Thoracic aorta (tissue), 2 donors: ENCODE data around the gene IL15. TPM values are rescaled to one million over a fixed set of nuclear protein-coding genes. Genes with fewer than 3 reads are reported as not detected.
"Not testable (repeated sequence)": the region's sequence is repeated elsewhere in the genome, so short reads cannot be mapped to it uniquely, and the experiment has no call there.

Source experiments
- ATAC-seq: fragments of 150-250 bp; one replicate; pipeline ENCODE4 v1.8.0; 2017; ENCODE audit warnings: low read depth; ENCODE audit not compliant: insufficient number of reproducible peaks, low FRiP score
- DNase-seq: peaks from one replicate; pipeline ENCODE4 v3.0.0-alpha.2; 2020; ENCODE audit warnings: low spot score
- H3K27ac ChIP-seq, 2 donors: fragments of 200-600 bp; sonication (generic); 1 replicate in 1 of 2; 2 replicates in 1 of 2; pipeline ENCODE4 v1.5.1; 2016; ENCODE audit warnings: mild to moderate bottlenecking in 2 of 2, moderate library complexity in 2 of 2
- H3K27me3 ChIP-seq: fragments of 200-600 bp; sonication (generic); replicated peaks from 2 replicates; pipeline ENCODE4 v1.6.0; 2016; ENCODE audit warnings: mild to moderate bottlenecking; ENCODE audit not compliant: insufficient read depth
- H3K36me3 ChIP-seq: fragments of 200-600 bp; sonication (generic); one replicate; pipeline ENCODE4 v1.5.1; 2016
- H3K4me1 ChIP-seq, 2 donors: fragments of 200-600 bp; sonication (generic); 1 replicate in 1 of 2; 2 replicates in 1 of 2; pipeline versions ENCODE4 v1.5.1 to v1.6.0; 2016; ENCODE audit warnings: low read depth in 2 of 2, mild to moderate bottlenecking in 1 of 2; ENCODE audit not compliant: control insufficient read depth in 1 of 2
- H3K4me3 ChIP-seq: fragments of 200-600 bp; sonication (generic); 2 replicates; pipeline ENCODE4 v1.5.1; 2016; ENCODE audit warnings: mild to moderate bottlenecking
- H3K9me3 ChIP-seq: fragments of 200-600 bp; sonication (generic); 2 replicates; pipeline ENCODE4 v1.5.1; 2016
- total RNA-seq, 2 donors: library from RNA; depleted of rRNA; stranded (reverse); fragments of >200 nt; gene quantifications; one replicate each; pipeline versions ENCODE4 v1.1.0 to v1.2.3, GENCODE V29; 2016
- TF ChIP-seq, protein P1 (sequence below): fragments of 200-600 bp; sonication (generic); IDR thresholded peaks from one replicate; pipeline ENCODE4 v1.5.1; 2019; ENCODE audit warnings: antibody characterized with exemption

The IL15 gene
- total RNA-seq, 2 donors from 2014 or later: 9.3 to 12.6 TPM

- no peak overlapping the region for H3K4me3 ChIP-seq
- H3K27ac ChIP-seq: no peak overlapping the region
- TF ChIP-seq, protein P1, sequence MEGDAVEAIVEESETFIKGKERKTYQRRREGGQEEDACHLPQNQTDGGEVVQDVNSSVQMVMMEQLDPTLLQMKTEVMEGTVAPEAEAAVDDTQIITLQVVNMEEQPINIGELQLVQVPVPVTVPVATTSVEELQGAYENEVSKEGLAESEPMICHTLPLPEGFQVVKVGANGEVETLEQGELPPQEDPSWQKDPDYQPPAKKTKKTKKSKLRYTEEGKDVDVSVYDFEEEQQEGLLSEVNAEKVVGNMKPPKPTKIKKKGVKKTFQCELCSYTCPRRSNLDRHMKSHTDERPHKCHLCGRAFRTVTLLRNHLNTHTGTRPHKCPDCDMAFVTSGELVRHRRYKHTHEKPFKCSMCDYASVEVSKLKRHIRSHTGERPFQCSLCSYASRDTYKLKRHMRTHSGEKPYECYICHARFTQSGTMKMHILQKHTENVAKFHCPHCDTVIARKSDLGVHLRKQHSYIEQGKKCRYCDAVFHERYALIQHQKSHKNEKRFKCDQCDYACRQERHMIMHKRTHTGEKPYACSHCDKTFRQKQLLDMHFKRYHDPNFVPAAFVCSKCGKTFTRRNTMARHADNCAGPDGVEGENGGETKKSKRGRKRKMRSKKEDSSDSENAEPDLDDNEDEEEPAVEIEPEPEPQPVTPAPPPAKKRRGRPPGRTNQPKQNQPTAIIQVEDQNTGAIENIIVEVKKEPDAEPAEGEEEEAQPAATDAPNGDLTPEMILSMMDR: no peak
- no peaks in the 10 kb centered on the region for H3K4me1 ChIP-seq
- no peaks in the 10 kb centered on the region for H3K9me3 ChIP-seq
- no peaks in the 10 kb centered on the region for H3K27me3 ChIP-seq
- H3K36me3 ChIP-seq: no peaks in the 10 kb centered on the region
- DNase-seq: no peak
- ATAC-seq: no peak
These were observed 27.1 kb upstream of the IL15 start for GRCh38 chr4:141609243-141609642.

DNA sequence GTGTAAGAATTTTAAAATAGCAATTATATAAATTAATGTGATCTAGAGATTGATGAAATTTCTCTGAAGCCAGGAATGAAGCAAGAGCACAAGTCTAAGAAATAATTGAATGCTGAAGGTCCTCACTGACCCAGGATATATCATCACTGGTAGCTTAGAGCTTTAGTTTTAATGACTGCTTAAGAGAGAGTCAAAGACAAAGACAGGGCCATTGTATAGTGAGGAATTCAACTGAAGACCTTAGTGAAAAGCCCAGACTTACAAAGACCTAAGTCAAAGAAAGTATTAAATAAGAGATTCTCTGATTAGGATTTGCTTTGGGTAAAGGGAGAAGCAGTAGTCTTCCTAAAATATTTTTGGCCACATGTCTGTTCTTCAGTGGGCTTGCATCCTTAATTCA is 26.0 kb upstream of the IL15 start:
- TF ChIP-seq, protein P1: no peak
- H3K4me1 ChIP-seq: no peaks in the 10 kb centered on the region
- no peaks in the 10 kb centered on the region for H3K27me3 ChIP-seq
- H3K27ac ChIP-seq: no peak overlapping the region
- H3K9me3 ChIP-seq: no peaks in the 10 kb centered on the region
- ATAC-seq (no peak), DNase-seq (no peak)
- no peaks in the 10 kb centered on the region for H3K36me3 ChIP-seq
- H3K4me3 ChIP-seq: no peak overlapping the region

DNA sequence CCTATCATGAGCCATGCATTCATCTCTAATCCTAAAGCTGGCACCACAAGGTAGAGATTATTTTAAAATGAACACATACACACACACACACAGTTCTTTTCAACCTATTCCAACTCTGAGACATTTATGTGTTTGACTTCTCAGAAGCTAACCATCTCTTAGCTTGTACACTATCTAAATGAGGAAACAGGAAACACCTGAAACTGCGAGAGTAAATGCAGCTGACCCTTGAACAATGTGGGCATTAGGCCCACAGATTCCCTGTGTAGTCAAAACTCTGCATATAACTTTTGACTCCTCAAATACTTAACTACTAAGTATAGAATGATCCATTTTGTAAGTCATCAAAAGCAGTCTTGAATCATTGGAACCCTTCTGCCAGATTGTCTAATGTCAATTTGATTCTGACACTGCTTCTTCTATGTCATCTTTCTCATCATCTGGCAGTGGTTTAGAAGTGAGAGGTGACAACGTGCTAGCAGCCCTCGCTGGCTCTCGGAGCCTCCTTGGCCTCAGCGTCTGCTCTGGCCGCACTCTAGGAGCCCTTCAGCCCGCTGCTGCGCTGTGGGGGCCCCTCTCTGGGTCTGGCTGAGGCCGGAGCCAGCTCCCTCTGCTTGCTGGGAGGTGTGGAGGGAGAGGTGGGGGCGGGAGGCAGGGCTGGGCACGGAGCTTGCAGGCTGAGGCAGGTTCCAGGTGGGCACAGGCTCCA is 21.4 kb upstream of the IL15 start:
- TF ChIP-seq, protein P1: no peak
- Histone ChIP-seq H3K4me1 (no peaks in the 10 kb centered on the region), H3K27ac (no peak overlapping the region), H3K4me3 (no peak overlapping the region), H3K27me3 (no peaks in the 10 kb centered on the region), H3K9me3 (no peaks in the 10 kb centered on the region), H3K36me3 (no peaks in the 10 kb centered on the region)
- DNase-seq: no peak
- no peak for ATAC-seq

GRCh38 chr4:141615587-141615918 is 20.8 kb upstream of the IL15 start:
- DNase-seq: not testable (repeated sequence)

DNA sequence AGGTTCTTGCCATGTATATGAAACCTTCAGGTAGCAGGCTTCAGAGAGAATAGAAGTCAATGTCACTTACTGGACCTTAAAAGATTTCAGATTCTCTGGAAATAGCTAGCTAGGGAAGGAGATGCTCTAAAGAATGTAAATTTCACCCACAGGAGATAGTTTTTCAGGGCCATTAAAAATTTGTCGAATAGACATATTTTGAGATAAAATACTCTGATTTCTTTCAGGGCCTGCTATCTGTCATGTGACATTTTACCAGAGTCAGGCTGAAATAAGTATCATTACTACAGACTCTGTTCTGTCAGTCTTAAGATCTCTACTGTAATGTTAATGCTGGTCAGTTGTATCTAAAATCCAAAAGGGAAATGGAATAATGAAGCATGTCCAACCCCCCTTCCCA is 15.7 kb upstream of the IL15 start:
- no peaks in the 10 kb centered on the region for H3K27me3 ChIP-seq
- H3K9me3 ChIP-seq: no peaks in the 10 kb centered on the region
- DNase-seq (no peak), ATAC-seq (no peak)
- no peaks in the 10 kb centered on the region for H3K36me3 ChIP-seq
- TF ChIP-seq, protein P1: no peak
- H3K27ac ChIP-seq: no peak overlapping the region
- no peaks in the 10 kb centered on the region for H3K4me1 ChIP-seq
- no peak overlapping the region for H3K4me3 ChIP-seq

More at GRCh38 chr4:141615587-141615918, 20.8 kb upstream of the IL15 start:
- H3K36me3 ChIP-seq, H3K27ac ChIP-seq, ATAC-seq, H3K4me3 ChIP-seq, H3K27me3 ChIP-seq, H3K9me3 ChIP-seq, H3K4me1 ChIP-seq: not testable (repeated sequence)

DNA sequence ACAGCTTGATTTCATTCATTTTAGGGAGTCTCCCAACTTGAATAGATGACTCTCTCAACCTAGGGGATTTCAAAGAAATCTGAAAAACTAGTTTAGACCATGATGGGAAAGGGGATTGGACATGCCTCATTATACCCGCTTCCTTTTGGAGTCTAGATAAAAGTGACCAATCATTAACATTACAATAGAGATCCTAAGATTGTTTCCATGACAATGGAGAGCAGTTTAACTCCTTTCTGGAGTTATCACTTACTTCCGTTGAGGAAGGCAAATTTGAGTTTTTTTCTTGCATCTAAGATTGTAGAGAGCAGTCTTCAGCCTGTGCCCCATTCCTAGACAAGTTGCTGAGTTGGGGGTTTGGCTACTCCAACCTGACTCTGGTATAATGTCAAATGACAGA is 11.4 kb upstream of the IL15 start:
- H3K9me3 ChIP-seq: no peaks in the 10 kb centered on the region
- ATAC-seq: no peak
- H3K36me3 ChIP-seq: no peaks in the 10 kb centered on the region

More for the DNA sequence above, 11.4 kb upstream of the IL15 start:
- no peak for DNase-seq
- no peaks in the 10 kb centered on the region for H3K4me1 ChIP-seq
- H3K4me3 ChIP-seq: no peak overlapping the region
- TF ChIP-seq, protein P1: no peak
- no peak overlapping the region for H3K27ac ChIP-seq
- H3K27me3 ChIP-seq: no peaks in the 10 kb centered on the region
